NCI-H524 (cell line): ENCODE measurements around the gene IL13RA1.
"Not testable (repeated sequence)": the region's sequence is repeated elsewhere in the genome, so short reads cannot be mapped to it uniquely, and the experiment has no call there.

Source experiments
- DNase-seq, 2 experiments: peaks; one replicate each; lab custom pipeline; 2025; lab: John Stamatoyannopoulos, UW

The IL13RA1 gene

GRCh38 chrX:118729042-118729652 lies 1.7 kb downstream of the IL13RA1 start:
- DNase-seq, result peak in 1 of 2 experiments; percentile 4

GRCh38 chrX:118730500-118731247 lies 3.3 kb downstream of the IL13RA1 start:
- DNase-seq, result no peak

GRCh38 chrX:118732551-118732950 lies 5.1 kb downstream of the IL13RA1 start:
- DNase-seq, result not testable (repeated sequence)

GRCh38 chrX:118734909-118735308 lies 7.5 kb downstream of the IL13RA1 start:
- DNase-seq, result no peak

- DNase-seq, result no peak
These were observed 9.1 kb downstream of the IL13RA1 start for GRCh38 chrX:118736394-118737010.

GRCh38 chrX:118739577-118739976 lies 12.2 kb downstream of the IL13RA1 start:
- DNase-seq, result no peak

GRCh38 chrX:118740276-118740889 lies 13.0 kb downstream of the IL13RA1 start:
- DNase-seq, result no peak

- DNase-seq, result no peak
These were observed 14.8 kb downstream of the IL13RA1 start for GRCh38 chrX:118742176-118742575.

GRCh38 chrX:118745570-118745969 lies 18.2 kb downstream of the IL13RA1 start:
- no peak for DNase-seq

GRCh38 chrX:118751950-118752783 lies 24.8 kb downstream of the IL13RA1 start:
- DNase-seq, result no peak

GRCh38 chrX:118755633-118756032 lies 28.2 kb downstream of the IL13RA1 start:
- DNase-seq, result no peak

- DNase-seq, result no peak
These were observed 28.7 kb downstream of the IL13RA1 start for GRCh38 chrX:118756101-118756500.

- DNase-seq, result no peak
These were observed 31.1 kb downstream of the IL13RA1 start for GRCh38 chrX:118758511-118758910.

- DNase-seq, result no peak
These were observed 32.6 kb downstream of the IL13RA1 start for GRCh38 chrX:118760025-118760424.

- peak in 1 of 2 experiments; percentile 15 for DNase-seq
These were observed 34.7 kb downstream of the IL13RA1 start for GRCh38 chrX:118761939-118762707.

- no peak for DNase-seq
These were observed 36.1 kb downstream of the IL13RA1 start for GRCh38 chrX:118763489-118763888.

GRCh38 chrX:118764122-118764521 lies 36.7 kb downstream of the IL13RA1 start:
- no peak for DNase-seq

GRCh38 chrX:118770133-118770760 lies 42.8 kb downstream of the IL13RA1 start:
- no peak for DNase-seq

GRCh38 chrX:118772051-118772450 lies 44.6 kb downstream of the IL13RA1 start:
- DNase-seq, result no peak

GRCh38 chrX:118773782-118774181 lies 46.4 kb downstream of the IL13RA1 start:
- DNase-seq, result no peak

GRCh38 chrX:118779581-118779980 lies 52.2 kb downstream of the IL13RA1 start:
- DNase-seq, result no peak
